ENCODE measurements around the gene ZNF665. TPM values are rescaled to one million over a fixed set of nuclear protein-coding genes. Genes with fewer than 3 reads are reported as not detected.

The ZNF665 gene
- total RNA-seq, 2 experiments from 2014 or later, result 2.1 to 3.2 TPM

- no peak for DNase-seq
Observed at GRCh38 chr19:53123400-53123799, 69.8 kb downstream of the ZNF665 start.

More at GRCh38 chr19:53123400-53123799, 69.8 kb downstream of the ZNF665 start:
- H3K27ac Mint-ChIP-seq, result no peak overlapping the region
- Histone ChIP-seq H3K36me3 (ENCODE audit: insufficient read depth, low read length) (no peaks in the 10 kb centered on the region), H3K27ac (ENCODE audit: low read depth in 1 of 2, low read length in 2 of 2) (no peak overlapping the region), H3K9me3 (ENCODE audit: control insufficient read depth in 1 of 2, insufficient read depth in 1 of 2, low read length in 2 of 2) (peaks cover 18 to 53% of the 10 kb centered on the region in 2 experiments), H3K4me3 (ENCODE audit: low read length) (no peak overlapping the region), H3K4me1 (ENCODE audit: insufficient read depth, low read length) (no peaks in the 10 kb centered on the region), H3K27me3 (ENCODE audit: control insufficient read depth in 1 of 2, insufficient read depth in 2 of 2, low read length in 2 of 2) (no peaks in the 10 kb centered on the region)
- H3K9me3 Mint-ChIP-seq, result peaks cover 14% of the 10 kb centered on the region
- TF ChIP-seq CTCF (IDR thresholded peaks at IDR 0.05), result no peak
- no peak overlapping the region for H3K4me3 Mint-ChIP-seq
- H3K36me3 Mint-ChIP-seq (ENCODE audit: low read depth), result peaks cover 61% of the 10 kb centered on the region
- ATAC-seq (ENCODE audit: poor library complexity), result no peak
- CTCF ChIA-PET, result no interaction called here
- POLR2A ChIA-PET, result no interaction called here
- intact Hi-C loops (cut with DNase I, micrococcal nuclease), result no loop called here
- no peaks in the 10 kb centered on the region for H3K4me1 Mint-ChIP-seq (ENCODE audit: low read depth)
- H3K27me3 Mint-ChIP-seq, result no peaks in the 10 kb centered on the region

Other genes with a start within 250 kb of the ZNF665 start
- 1 to 10 TPM; 3.6 to 5.5 TPM for gene ZNF816, start 230.5 kb downstream of the ZNF665 start, total RNA-seq
- not detected for gene ERVV-1, start 179.4 kb downstream of the ZNF665 start, total RNA-seq
- not detected for gene ERVV-2, start 148.6 kb downstream of the ZNF665 start, total RNA-seq
- gene ZNF160, start 89.9 kb downstream of the ZNF665 start, total RNA-seq, result 10 to 100 TPM; 42.1 to 45.5 TPM
- 1 to 10 TPM; 1.2 to 1.7 TPM for gene ZNF415, start 60.4 kb downstream of the ZNF665 start, total RNA-seq
- 1 to 10 TPM; 3.8 to 3.9 TPM for gene ZNF347, start 34.3 kb downstream of the ZNF665 start, total RNA-seq
- gene ZNF677, start 61.5 kb upstream of the ZNF665 start, total RNA-seq, result 1 to 10 TPM; 5.2 to 6.4 TPM
- gene VN1R2, start 64.9 kb upstream of the ZNF665 start, total RNA-seq, result not detected
- gene VN1R4, start 74.4 kb upstream of the ZNF665 start, total RNA-seq, result not detected
- gene ZNF845, start 140.4 kb upstream of the ZNF665 start, total RNA-seq, result 1 to 10 TPM; 7.5 to 8.0 TPM
- gene ZNF525, start 172.3 kb upstream of the ZNF665 start, total RNA-seq, result 10 to 100 TPM; 13.5 to 16.3 TPM
- 1 to 10 TPM; 6.7 to 9.0 TPM for gene ZNF765, start 201.8 kb upstream of the ZNF665 start, total RNA-seq
- gene ZNF761, start 238.6 kb upstream of the ZNF665 start, total RNA-seq, result 1 to 10 TPM; 4.5 to 5.6 TPM